Neural cell (in vitro differentiated cells): ENCODE measurements around the gene RPL19. TPM values are rescaled to one million over a fixed set of nuclear protein-coding genes. Genes with fewer than 3 reads are reported as not detected.

ENCODE experiments used
- H2AFZ ChIP-seq: fragments of 200-600, 300-800 bp; sonication (generic), shearing (Covaris generic); 2 replicates; pipeline ENCODE4 v1.6.0; 2014; ENCODE audit warnings: low read depth, mild to moderate bottlenecking, antibody characterized with exemption, low read length, moderate library complexity
- H3F3A ChIP-seq: fragments of 200-600 bp; shearing (Covaris generic); 2 replicates; pipeline ENCODE4 v1.6.1; 2016; ENCODE audit warnings: mild to moderate bottlenecking, moderate library complexity, mixed read lengths, antibody characterized with exemption, low read length; ENCODE audit not compliant: insufficient read depth, poor library complexity, severe bottlenecking
- H3K27ac ChIP-seq: fragments of 200-600, 300-800 bp; sonication (generic), shearing (Covaris generic); 2 replicates; pipeline ENCODE4 v1.5.1; 2014; ENCODE audit warnings: mild to moderate bottlenecking, low read length, moderate library complexity
- H3K27me3 ChIP-seq: fragments of 300-800, 200-600 bp; sonication (generic), shearing (Covaris generic); 2 replicates; pipeline ENCODE4 v1.6.0; 2014; ENCODE audit warnings: mild to moderate bottlenecking, low read depth, low read length, moderate library complexity; ENCODE audit not compliant: insufficient read depth
- H3K36me3 ChIP-seq: fragments of 300-800, 200-600 bp; sonication (generic), shearing (Covaris generic); 2 replicates; pipeline ENCODE4 v1.5.1; 2014; ENCODE audit warnings: mild to moderate bottlenecking, antibody characterized with exemption, low read length, moderate library complexity; ENCODE audit not compliant: insufficient read depth
- H3K4me2 ChIP-seq: fragments of 300-800, 200-600 bp; sonication (generic), shearing (Covaris generic); 2 replicates; pipeline ENCODE4 v1.6.0; 2014; ENCODE audit warnings: mild to moderate bottlenecking, low read length
- H3K4me3 ChIP-seq: fragments of 300-800, 200-600 bp; sonication (generic), shearing (Covaris generic); 2 replicates; pipeline ENCODE4 v1.5.1; 2014; ENCODE audit warnings: mild to moderate bottlenecking, low read length, moderate library complexity
- H3K79me2 ChIP-seq: fragments of 200-600 bp; shearing (Covaris generic); replicated peaks from 2 replicates; pipeline ENCODE4 v1.6.0; 2014; ENCODE audit warnings: mild to moderate bottlenecking, low read length, moderate library complexity; ENCODE audit not compliant: insufficient read depth
- H3K9ac ChIP-seq: fragments of 300-800, 200-600 bp; sonication (generic), shearing (Covaris generic); 2 replicates; pipeline ENCODE4 v1.6.1; 2016; ENCODE audit warnings: mild to moderate bottlenecking, low read length, mixed read lengths
- H3K9me2 ChIP-seq: fragments of 200-600 bp; shearing (Covaris generic); 2 replicates; pipeline ENCODE4 v1.6.1; 2016; ENCODE audit warnings: mild to moderate bottlenecking, low read length, mixed read lengths; ENCODE audit not compliant: insufficient read depth
- H3K9me3 ChIP-seq: fragments of 200-600, 300-800 bp; sonication (generic), shearing (Covaris generic); 2 replicates; pipeline ENCODE4 v1.6.1; 2016; ENCODE audit warnings: mild to moderate bottlenecking, mixed run types, low read length, moderate library complexity, mixed read lengths
- H4K20me1 ChIP-seq: fragments of 200-600 bp; shearing (Covaris generic); 2 replicates; pipeline ENCODE4 v1.6.1; 2016; ENCODE audit warnings: mild to moderate bottlenecking, mixed run types; ENCODE audit not compliant: insufficient read depth
- CTCF ChIP-seq: fragments of 450-650 bp; IDR thresholded peaks from 2 replicates; pipeline ENCODE4 v1.5.1; 2014; ENCODE audit warnings: antibody characterized with exemption, mild to moderate bottlenecking, moderate library complexity; ENCODE audit not compliant: poor library complexity, severe bottlenecking
- EP300 ChIP-seq: fragments of 450-650 bp; conservative IDR thresholded peaks from 2 replicates; pipeline ENCODE4 v1.6.1; 2014; ENCODE audit warnings: antibody characterized with exemption, mild to moderate bottlenecking, moderate library complexity; ENCODE audit not compliant: poor library complexity, severe bottlenecking
- EZH2 ChIP-seq: fragments of 200-600, 300-800 bp; shearing (Covaris generic), sonication (generic); IDR thresholded peaks from 2 replicates; pipeline ENCODE4 v1.6.1; 2014; ENCODE audit warnings: antibody characterized with exemption, low read length, borderline replicate concordance, mild to moderate bottlenecking; ENCODE audit not compliant: insufficient read depth, poor library complexity, severe bottlenecking
- MXI1 ChIP-seq: fragments of 450-650 bp; conservative IDR thresholded peaks from 2 replicates; pipeline ENCODE4 v1.6.1; 2014; ENCODE audit warnings: antibody characterized with exemption, mild to moderate bottlenecking; ENCODE audit not compliant: poor library complexity, severe bottlenecking
- POLR2AphosphoS5 ChIP-seq: IDR thresholded peaks from 2 replicates; pipeline ENCODE4 v1.6.1; 2012
- RAD21 ChIP-seq: fragments of 450-650 bp; conservative IDR thresholded peaks from 2 replicates; pipeline ENCODE4 v1.6.1; 2014; ENCODE audit warnings: antibody characterized with exemption, mild to moderate bottlenecking, moderate library complexity
- SMC3 ChIP-seq: fragments of 450-650 bp; conservative IDR thresholded peaks from 2 replicates; pipeline ENCODE4 v1.6.1; 2014; ENCODE audit warnings: antibody characterized with exemption, mild to moderate bottlenecking, moderate library complexity; ENCODE audit not compliant: poor library complexity
- polyA plus RNA-seq: library from polyadenylated mRNA; depleted of rRNA; stranded (reverse); fragments of >200 nt; gene quantifications from 2 replicates; pipeline ENCODE4 v1.2.3, GENCODE V29; 2014

The RPL19 gene
- polyA plus RNA-seq, 1 donor from 2014 or later = 1,623 TPM

DNA sequence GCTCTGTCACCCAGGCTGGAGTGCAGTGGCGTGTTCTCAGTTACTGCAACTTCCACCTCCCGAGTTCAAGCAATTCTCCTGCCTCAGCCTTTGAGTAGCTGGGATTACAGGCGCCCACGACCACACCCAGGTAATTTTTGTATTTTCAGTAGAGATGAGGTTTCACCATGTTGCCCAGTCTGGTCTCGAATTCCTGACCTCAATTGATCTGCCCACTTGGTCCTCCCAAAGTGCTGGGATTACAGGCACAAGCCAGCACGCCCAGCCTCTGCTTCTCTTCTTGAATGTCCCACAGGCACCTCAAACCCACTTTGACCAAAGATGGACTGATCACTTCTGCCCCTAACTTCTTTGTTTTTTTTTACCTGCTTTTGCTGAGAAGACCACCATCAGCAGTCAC is 29.5 kb upstream of the RPL19 start:
- H3K4me2 ChIP-seq = no peak overlapping the region
- H3K27me3 ChIP-seq = peaks cover 22% of the 10 kb centered on the region
- H3K9me2 ChIP-seq = no peaks in the 10 kb centered on the region
- H4K20me1 ChIP-seq = no peaks in the 10 kb centered on the region
- H3K27ac ChIP-seq = no peak overlapping the region
- H3K36me3 ChIP-seq = peaks cover 10% of the 10 kb centered on the region
- no peak for TF ChIP-seq EZH2
- TF ChIP-seq RAD21 = no peak
- no peak for TF ChIP-seq CTCF
- no peak overlapping the region for H2AFZ ChIP-seq
- H3K9ac ChIP-seq = no peak overlapping the region
- no peak overlapping the region for H3K4me3 ChIP-seq
- H3K79me2 ChIP-seq = no peaks in the 10 kb centered on the region
- no peaks in the 10 kb centered on the region for H3K9me3 ChIP-seq
- H3F3A ChIP-seq = no peaks in the 10 kb centered on the region

DNA sequence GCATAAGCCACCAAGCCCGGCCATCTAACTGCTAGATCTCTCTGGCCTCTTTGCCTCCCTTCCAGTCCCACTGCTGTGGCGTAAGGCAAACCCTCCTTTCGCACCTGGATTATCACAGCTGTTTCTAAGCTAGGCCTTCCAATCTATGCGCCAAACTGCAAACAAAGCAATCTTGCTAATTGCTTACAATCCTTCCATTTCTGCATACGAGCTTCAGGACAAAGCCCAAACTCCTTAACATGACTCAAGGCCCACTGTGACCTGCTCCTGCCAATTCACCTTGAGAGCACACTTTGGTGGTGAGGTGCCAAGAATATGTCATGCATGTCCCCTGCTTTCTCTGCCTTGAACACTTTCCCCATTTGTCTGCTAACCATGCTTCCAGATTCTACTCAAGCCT is 28.1 kb upstream of the RPL19 start:
- H3K9ac ChIP-seq = no peak overlapping the region
- no peak overlapping the region for H3K27ac ChIP-seq
- no peak overlapping the region for H3K4me2 ChIP-seq
- no peak overlapping the region for H2AFZ ChIP-seq
- no peak for TF ChIP-seq SMC3
- TF ChIP-seq MXI1 = no peak
- no peak for TF ChIP-seq RAD21
- TF ChIP-seq EZH2 = no peak
- no peak for TF ChIP-seq EP300
- no peaks in the 10 kb centered on the region for H3K9me2 ChIP-seq
- no peak overlapping the region for H3K4me3 ChIP-seq
- peaks cover 10% of the 10 kb centered on the region for H3K36me3 ChIP-seq
- no peaks in the 10 kb centered on the region for H3F3A ChIP-seq
- no peaks in the 10 kb centered on the region for H3K9me3 ChIP-seq
- peaks cover 8% of the 10 kb centered on the region for H3K27me3 ChIP-seq
- H3K79me2 ChIP-seq = no peaks in the 10 kb centered on the region
- no peaks in the 10 kb centered on the region for H4K20me1 ChIP-seq

- H3K9me2 ChIP-seq = no peaks in the 10 kb centered on the region
- no peaks in the 10 kb centered on the region for H4K20me1 ChIP-seq
- TF ChIP-seq POLR2AphosphoS5 = peak; percentile 4
- TF ChIP-seq RAD21 = no peak
- TF ChIP-seq EZH2 = no peak
Observed at GRCh38 chr17:39173080-39173479, 27.0 kb upstream of the RPL19 start.

More at GRCh38 chr17:39173080-39173479, 27.0 kb upstream of the RPL19 start:
- H3K27me3 ChIP-seq = no peaks in the 10 kb centered on the region
- no peaks in the 10 kb centered on the region for H3K9me3 ChIP-seq
- H3K4me2 ChIP-seq = no peak overlapping the region
- no peak overlapping the region for H3K9ac ChIP-seq
- no peak overlapping the region for H3K4me3 ChIP-seq
- H3F3A ChIP-seq = no peaks in the 10 kb centered on the region
- H3K27ac ChIP-seq = no peak overlapping the region
- H3K36me3 ChIP-seq = peaks cover 10% of the 10 kb centered on the region
- H3K79me2 ChIP-seq = no peaks in the 10 kb centered on the region
- no peak overlapping the region for H2AFZ ChIP-seq
